Neural progenitor cell (in vitro differentiated cells): Measurements from ENCODE around the gene BAHD1.

Experiments
- EZH2 ChIP-seq: fragments of 200-600 bp; sonication (generic); IDR thresholded peaks from 2 replicates; pipeline ENCODE4 v1.6.1; 2017; ENCODE audit warnings: antibody characterized with exemption, mild to moderate bottlenecking, moderate library complexity
- EZH2phosphoT487 ChIP-seq: fragments of 200-600 bp; sonication (generic); IDR thresholded peaks from 2 replicates; pipeline ENCODE4 v1.6.1; 2017; ENCODE audit warnings: antibody characterized with exemption
- TF ChIP-seq, protein P1 (sequence below): fragments of 200-600 bp; sonication (generic); IDR thresholded peaks from 2 replicates; pipeline ENCODE4 v1.5.1; 2017; ENCODE audit warnings: antibody characterized with exemption, mild to moderate bottlenecking

DNA sequence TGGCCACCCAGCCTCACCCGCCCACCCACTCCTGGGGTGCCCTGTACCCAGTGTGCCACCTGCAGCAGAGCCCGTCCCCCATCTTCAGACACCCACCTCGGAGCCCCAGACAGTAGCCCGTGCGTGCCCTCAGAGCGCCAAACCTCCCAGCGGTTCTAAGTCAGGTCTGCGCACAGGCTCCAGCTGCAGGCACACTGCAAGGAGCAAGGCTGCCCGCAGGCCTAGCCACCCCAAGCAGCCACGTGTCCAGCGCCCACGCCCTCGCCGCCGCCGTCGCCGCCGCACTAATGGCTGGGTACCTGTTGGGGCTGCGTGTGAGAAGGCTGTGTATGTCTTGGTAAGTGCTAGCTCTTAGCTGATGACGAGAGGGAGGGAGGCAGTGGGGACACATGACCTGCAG lies 21.2 kb downstream of the BAHD1 start:
- TF ChIP-seq, protein P1, sequence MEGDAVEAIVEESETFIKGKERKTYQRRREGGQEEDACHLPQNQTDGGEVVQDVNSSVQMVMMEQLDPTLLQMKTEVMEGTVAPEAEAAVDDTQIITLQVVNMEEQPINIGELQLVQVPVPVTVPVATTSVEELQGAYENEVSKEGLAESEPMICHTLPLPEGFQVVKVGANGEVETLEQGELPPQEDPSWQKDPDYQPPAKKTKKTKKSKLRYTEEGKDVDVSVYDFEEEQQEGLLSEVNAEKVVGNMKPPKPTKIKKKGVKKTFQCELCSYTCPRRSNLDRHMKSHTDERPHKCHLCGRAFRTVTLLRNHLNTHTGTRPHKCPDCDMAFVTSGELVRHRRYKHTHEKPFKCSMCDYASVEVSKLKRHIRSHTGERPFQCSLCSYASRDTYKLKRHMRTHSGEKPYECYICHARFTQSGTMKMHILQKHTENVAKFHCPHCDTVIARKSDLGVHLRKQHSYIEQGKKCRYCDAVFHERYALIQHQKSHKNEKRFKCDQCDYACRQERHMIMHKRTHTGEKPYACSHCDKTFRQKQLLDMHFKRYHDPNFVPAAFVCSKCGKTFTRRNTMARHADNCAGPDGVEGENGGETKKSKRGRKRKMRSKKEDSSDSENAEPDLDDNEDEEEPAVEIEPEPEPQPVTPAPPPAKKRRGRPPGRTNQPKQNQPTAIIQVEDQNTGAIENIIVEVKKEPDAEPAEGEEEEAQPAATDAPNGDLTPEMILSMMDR, result no peak
- no peak for TF ChIP-seq EZH2
- TF ChIP-seq EZH2phosphoT487, result no peak
